ENCODE measurements around the gene LHX4. TPM values are rescaled to one million over a fixed set of nuclear protein-coding genes. Genes with fewer than 3 reads are reported as not detected.

LHX4 gene
- total and polyA plus RNA-seq, 2 of the 8 experiments (the other 6 are each of a cell fraction or from before 2014, with no cell fraction given) = 0.85 to 4.9 TPM

DNA sequence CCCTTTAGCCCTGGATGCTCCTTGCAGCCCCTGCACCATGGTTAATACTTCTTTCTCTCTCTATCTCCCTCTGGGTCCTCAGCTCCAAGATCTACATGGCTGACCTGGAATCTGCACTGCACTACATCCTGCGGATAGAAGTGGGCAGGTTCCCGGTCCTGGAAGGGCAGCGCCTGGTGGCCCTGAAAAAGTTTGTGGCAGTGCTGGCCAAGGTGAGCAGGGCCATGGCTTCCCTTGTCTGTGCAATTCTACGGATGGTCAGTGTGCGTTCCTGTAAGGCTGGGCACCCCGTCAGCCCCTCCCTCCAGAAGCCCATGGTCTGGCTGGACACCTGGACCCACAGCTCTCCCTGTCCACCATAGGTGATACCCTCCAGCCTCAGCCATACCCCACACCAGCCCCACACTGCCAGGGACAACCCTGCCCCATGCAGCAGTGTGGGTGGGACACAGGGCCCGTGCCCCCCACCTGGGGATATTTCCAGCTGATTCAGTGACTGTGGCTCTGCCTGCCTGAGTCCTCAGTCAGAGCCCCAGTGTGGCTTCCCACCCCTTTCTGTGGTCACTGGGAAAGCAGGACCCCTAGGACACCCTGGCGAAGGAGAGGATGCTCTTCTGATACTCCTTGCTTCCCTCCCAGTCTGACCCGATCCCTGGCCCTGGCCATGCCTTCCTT, 44.0 kb upstream of the LHX4 start (continued):
- TF ChIP-seq, protein P1, sequence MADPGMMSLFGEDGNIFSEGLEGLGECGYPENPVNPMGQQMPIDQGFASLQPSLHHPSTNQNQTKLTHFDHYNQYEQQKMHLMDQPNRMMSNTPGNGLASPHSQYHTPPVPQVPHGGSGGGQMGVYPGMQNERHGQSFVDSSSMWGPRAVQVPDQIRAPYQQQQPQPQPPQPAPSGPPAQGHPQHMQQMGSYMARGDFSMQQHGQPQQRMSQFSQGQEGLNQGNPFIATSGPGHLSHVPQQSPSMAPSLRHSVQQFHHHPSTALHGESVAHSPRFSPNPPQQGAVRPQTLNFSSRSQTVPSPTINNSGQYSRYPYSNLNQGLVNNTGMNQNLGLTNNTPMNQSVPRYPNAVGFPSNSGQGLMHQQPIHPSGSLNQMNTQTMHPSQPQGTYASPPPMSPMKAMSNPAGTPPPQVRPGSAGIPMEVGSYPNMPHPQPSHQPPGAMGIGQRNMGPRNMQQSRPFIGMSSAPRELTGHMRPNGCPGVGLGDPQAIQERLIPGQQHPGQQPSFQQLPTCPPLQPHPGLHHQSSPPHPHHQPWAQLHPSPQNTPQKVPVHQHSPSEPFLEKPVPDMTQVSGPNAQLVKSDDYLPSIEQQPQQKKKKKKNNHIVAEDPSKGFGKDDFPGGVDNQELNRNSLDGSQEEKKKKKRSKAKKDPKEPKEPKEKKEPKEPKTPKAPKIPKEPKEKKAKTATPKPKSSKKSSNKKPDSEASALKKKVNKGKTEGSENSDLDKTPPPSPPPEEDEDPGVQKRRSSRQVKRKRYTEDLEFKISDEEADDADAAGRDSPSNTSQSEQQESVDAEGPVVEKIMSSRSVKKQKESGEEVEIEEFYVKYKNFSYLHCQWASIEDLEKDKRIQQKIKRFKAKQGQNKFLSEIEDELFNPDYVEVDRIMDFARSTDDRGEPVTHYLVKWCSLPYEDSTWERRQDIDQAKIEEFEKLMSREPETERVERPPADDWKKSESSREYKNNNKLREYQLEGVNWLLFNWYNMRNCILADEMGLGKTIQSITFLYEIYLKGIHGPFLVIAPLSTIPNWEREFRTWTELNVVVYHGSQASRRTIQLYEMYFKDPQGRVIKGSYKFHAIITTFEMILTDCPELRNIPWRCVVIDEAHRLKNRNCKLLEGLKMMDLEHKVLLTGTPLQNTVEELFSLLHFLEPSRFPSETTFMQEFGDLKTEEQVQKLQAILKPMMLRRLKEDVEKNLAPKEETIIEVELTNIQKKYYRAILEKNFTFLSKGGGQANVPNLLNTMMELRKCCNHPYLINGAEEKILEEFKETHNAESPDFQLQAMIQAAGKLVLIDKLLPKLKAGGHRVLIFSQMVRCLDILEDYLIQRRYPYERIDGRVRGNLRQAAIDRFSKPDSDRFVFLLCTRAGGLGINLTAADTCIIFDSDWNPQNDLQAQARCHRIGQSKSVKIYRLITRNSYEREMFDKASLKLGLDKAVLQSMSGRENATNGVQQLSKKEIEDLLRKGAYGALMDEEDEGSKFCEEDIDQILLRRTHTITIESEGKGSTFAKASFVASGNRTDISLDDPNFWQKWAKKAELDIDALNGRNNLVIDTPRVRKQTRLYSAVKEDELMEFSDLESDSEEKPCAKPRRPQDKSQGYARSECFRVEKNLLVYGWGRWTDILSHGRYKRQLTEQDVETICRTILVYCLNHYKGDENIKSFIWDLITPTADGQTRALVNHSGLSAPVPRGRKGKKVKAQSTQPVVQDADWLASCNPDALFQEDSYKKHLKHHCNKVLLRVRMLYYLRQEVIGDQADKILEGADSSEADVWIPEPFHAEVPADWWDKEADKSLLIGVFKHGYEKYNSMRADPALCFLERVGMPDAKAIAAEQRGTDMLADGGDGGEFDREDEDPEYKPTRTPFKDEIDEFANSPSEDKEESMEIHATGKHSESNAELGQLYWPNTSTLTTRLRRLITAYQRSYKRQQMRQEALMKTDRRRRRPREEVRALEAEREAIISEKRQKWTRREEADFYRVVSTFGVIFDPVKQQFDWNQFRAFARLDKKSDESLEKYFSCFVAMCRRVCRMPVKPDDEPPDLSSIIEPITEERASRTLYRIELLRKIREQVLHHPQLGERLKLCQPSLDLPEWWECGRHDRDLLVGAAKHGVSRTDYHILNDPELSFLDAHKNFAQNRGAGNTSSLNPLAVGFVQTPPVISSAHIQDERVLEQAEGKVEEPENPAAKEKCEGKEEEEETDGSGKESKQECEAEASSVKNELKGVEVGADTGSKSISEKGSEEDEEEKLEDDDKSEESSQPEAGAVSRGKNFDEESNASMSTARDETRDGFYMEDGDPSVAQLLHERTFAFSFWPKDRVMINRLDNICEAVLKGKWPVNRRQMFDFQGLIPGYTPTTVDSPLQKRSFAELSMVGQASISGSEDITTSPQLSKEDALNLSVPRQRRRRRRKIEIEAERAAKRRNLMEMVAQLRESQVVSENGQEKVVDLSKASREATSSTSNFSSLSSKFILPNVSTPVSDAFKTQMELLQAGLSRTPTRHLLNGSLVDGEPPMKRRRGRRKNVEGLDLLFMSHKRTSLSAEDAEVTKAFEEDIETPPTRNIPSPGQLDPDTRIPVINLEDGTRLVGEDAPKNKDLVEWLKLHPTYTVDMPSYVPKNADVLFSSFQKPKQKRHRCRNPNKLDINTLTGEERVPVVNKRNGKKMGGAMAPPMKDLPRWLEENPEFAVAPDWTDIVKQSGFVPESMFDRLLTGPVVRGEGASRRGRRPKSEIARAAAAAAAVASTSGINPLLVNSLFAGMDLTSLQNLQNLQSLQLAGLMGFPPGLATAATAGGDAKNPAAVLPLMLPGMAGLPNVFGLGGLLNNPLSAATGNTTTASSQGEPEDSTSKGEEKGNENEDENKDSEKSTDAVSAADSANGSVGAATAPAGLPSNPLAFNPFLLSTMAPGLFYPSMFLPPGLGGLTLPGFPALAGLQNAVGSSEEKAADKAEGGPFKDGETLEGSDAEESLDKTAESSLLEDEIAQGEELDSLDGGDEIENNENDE (IDR thresholded peaks at IDR 0.05; ENCODE audit: insufficient replicate concordance, low read length) = no peak
- no peak for TF ChIP-seq ASH2L (IDR thresholded peaks at IDR 0.05; ENCODE audit: low read length)
- no peak for TF ChIP-seq EZH2 (IDR thresholded peaks at IDR 0.05; ENCODE audit: low read depth, low read length, severe bottlenecking)
- TF ChIP-seq SIRT6 (IDR thresholded peaks at IDR 0.05; ENCODE audit: low read length) = no peak
- no peak for TF ChIP-seq MAFK (IDR thresholded peaks at IDR 0.05; ENCODE audit: low read depth, low read length)
- no peak for TF ChIP-seq CHD1 (IDR thresholded peaks at IDR 0.05; ENCODE audit: low read depth, low read length)

Measured in H1 (cell line).